Tibial artery (tissue), 4 donors: ENCODE results near the gene HDLBP.

Experiments
- DNase-seq, 2 donors: peaks; one replicate each; pipeline ENCODE4 v3.0.0-alpha.2; 2019
- H3K27ac ChIP-seq, 2 donors: fragments of 200-600 bp; sonication (generic) in 1 of 2; 1 replicate in 1 of 2; 2 replicates in 1 of 2; pipeline ENCODE4 v1.5.1; 2018 to 2019; ENCODE audit warnings: mild to moderate bottlenecking in 1 of 2
- H3K27me3 ChIP-seq, 2 donors: fragments of 200-600 bp; sonication (generic) in 1 of 2; one replicate each; pipeline versions ENCODE4 v1.5.1 to v1.6.0; 2016 to 2019
- H3K36me3 ChIP-seq, 3 donors: fragments of 200-600 bp; sonication (generic) in 2 of 3; one replicate each; pipeline ENCODE4 v1.5.1; 2016 to 2019; ENCODE audit warnings: mild to moderate bottlenecking in 2 of 3
- H3K4me1 ChIP-seq, 4 donors: fragments of 200-600 bp; sonication (generic) in 2 of 4; 1 replicate in 3 of 4; 2 replicates in 1 of 4; pipeline ENCODE4 v1.5.1; 2016 to 2019
- H3K4me3 ChIP-seq, 2 donors: fragments of 200-600 bp; sonication (generic) in 1 of 2; 1 replicate in 1 of 2; 2 replicates in 1 of 2; pipeline ENCODE4 v1.5.1; 2018 to 2019; ENCODE audit warnings: mild to moderate bottlenecking in 2 of 2
- H3K9me3 ChIP-seq, 3 donors: fragments of 200-600 bp; sonication (generic) in 1 of 3; one replicate each; pipeline ENCODE4 v1.5.1; 2016 to 2019
- CTCF ChIP-seq, 2 experiments: fragments of 200-600 bp in 1 of 2; fragments of 450-650 bp in 1 of 2; IDR thresholded peaks; one replicate each; pipeline ENCODE4 v1.5.1; 2017 to 2019; ENCODE audit warnings: antibody characterized with exemption in 2 of 2, mild to moderate bottlenecking in 1 of 2, moderate library complexity in 1 of 2
- intact Hi-C: fragments of 100-400 bp; cut with DNase I; formaldehyde crosslinking; loops from one replicate; pipeline ENCODE4 v1.15.0; 2023; ENCODE audit warnings: low total_unique reads

The HDLBP gene

GRCh38 chr2:241357531-241357930, 42.1 kb upstream of the HDLBP start:
- H3K27ac ChIP-seq: no peak overlapping the region

GRCh38 chr2:241356871-241357260, 41.4 kb upstream of the HDLBP start:
- Histone ChIP-seq H3K4me3 (peak overlapping the region; percentile 81 to 93), H3K4me1 (peaks cover 0 to 36% (median 18%) of the 10 kb centered on the region in 4 donors), H3K36me3 (peaks cover 14 to 19% (median 18%) of the 10 kb centered on the region in 3 donors), H3K27me3 (no peaks in the 10 kb centered on the region), H3K9me3 (no peaks in the 10 kb centered on the region), H3K27ac (peak overlapping the region; percentile 86 to 95)
- intact Hi-C loops: loop anchor here (10.0 kb wide), 1 partner anchor 278 kb away; the partner anchor contains the start of genes ATG4B and THAP4
- no peak for TF ChIP-seq CTCF (IDR thresholded peaks at IDR 0.05)
- DNase-seq: no peak

More at GRCh38 chr2:241357531-241357930, 42.1 kb upstream of the HDLBP start:
- Histone ChIP-seq H3K36me3 (peaks cover 8 to 13% (median 12%) of the 10 kb centered on the region in 3 donors), H3K4me1 (peaks cover 0 to 36% (median 18%) of the 10 kb centered on the region in 4 donors), H3K4me3 (peak overlapping the region; percentile 81 to 93), H3K9me3 (no peaks in the 10 kb centered on the region), H3K27me3 (no peaks in the 10 kb centered on the region)
- DNase-seq: no peak
- intact Hi-C loops: loop anchor here (10.0 kb wide), 1 partner anchor 277 kb away; the partner anchor contains the start of genes ATG4B and THAP4
- no peak for TF ChIP-seq CTCF (IDR thresholded peaks at IDR 0.05)

GRCh38 chr2:241355983-241356870, 40.8 kb upstream of the HDLBP start, which contains the start of gene FARP2:
TSS of gene FARP2 (plus strand) at chr2:241356285. CDS start at chr2:241373108, 16,823 bp downstream.
- H3K27ac ChIP-seq: peak within 1 kb of the TSS; percentile 86 to 95
- H3K27me3 ChIP-seq: no peaks in the 10 kb centered on the region
- peaks cover 20 to 25% (median 24%) of the 10 kb centered on the region in 3 donors for H3K36me3 ChIP-seq
- no peak for TF ChIP-seq CTCF (IDR thresholded peaks at IDR 0.05)
- H3K4me3 ChIP-seq: peak within 1 kb of the TSS; percentile 81 to 93
- DNase-seq: peak; percentile 100
- H3K4me1 ChIP-seq: peaks cover 0 to 36% (median 18%) of the 10 kb centered on the region in 4 donors
- intact Hi-C loops: loop anchor here (10.0 kb wide), 1 partner anchor 279 kb away; the partner anchor contains the start of genes ATG4B and THAP4
- H3K9me3 ChIP-seq: no peaks in the 10 kb centered on the region

GRCh38 chr2:241354668-241355658, 39.5 kb upstream of the HDLBP start:
- peak; percentile 88 to 94 for DNase-seq
- TF ChIP-seq CTCF (IDR thresholded peaks at IDR 0.05): no peak
- Histone ChIP-seq H3K27ac (peak overlapping the region; percentile 66 to 71), H3K4me3 (peak overlapping the region; percentile 19 to 44), H3K27me3 (no peaks in the 10 kb centered on the region), H3K9me3 (no peaks in the 10 kb centered on the region), H3K36me3 (peaks cover 33 to 37% (median 36%) of the 10 kb centered on the region in 3 donors), H3K4me1 (peaks cover 0 to 36% (median 18%) of the 10 kb centered on the region in 4 donors)
- intact Hi-C loops: loop anchor here (10.0 kb wide), 1 partner anchor 280 kb away; the partner anchor contains the start of genes ATG4B and THAP4

GRCh38 chr2:241352227-241352626, 36.8 kb upstream of the HDLBP start:
- no peak overlapping the region for H3K4me3 ChIP-seq
- peaks cover 0 to 13% (median 7%) of the 10 kb centered on the region in 4 donors for H3K4me1 ChIP-seq
- H3K27me3 ChIP-seq: no peaks in the 10 kb centered on the region
- no peak for DNase-seq
- intact Hi-C loops: loop anchor here (10.0 kb wide), 1 partner anchor 283 kb away; the partner anchor contains the start of genes ATG4B and THAP4
- TF ChIP-seq CTCF (IDR thresholded peaks at IDR 0.05): no peak
- peaks cover 60 to 65% (median 62%) of the 10 kb centered on the region in 3 donors for H3K36me3 ChIP-seq
- no peak overlapping the region for H3K27ac ChIP-seq
- no peaks in the 10 kb centered on the region for H3K9me3 ChIP-seq
